RKO (cell line): ENCODE measurements around the gene VEGFB.

Experiments used
- DNase-seq: peaks from one replicate; pipeline ENCODE4 v3.0.0-alpha.2; 2016; ENCODE audit warnings: low spot score

Gene VEGFB, protein sequence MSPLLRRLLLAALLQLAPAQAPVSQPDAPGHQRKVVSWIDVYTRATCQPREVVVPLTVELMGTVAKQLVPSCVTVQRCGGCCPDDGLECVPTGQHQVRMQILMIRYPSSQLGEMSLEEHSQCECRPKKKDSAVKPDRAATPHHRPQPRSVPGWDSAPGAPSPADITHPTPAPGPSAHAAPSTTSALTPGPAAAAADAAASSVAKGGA

DNA sequence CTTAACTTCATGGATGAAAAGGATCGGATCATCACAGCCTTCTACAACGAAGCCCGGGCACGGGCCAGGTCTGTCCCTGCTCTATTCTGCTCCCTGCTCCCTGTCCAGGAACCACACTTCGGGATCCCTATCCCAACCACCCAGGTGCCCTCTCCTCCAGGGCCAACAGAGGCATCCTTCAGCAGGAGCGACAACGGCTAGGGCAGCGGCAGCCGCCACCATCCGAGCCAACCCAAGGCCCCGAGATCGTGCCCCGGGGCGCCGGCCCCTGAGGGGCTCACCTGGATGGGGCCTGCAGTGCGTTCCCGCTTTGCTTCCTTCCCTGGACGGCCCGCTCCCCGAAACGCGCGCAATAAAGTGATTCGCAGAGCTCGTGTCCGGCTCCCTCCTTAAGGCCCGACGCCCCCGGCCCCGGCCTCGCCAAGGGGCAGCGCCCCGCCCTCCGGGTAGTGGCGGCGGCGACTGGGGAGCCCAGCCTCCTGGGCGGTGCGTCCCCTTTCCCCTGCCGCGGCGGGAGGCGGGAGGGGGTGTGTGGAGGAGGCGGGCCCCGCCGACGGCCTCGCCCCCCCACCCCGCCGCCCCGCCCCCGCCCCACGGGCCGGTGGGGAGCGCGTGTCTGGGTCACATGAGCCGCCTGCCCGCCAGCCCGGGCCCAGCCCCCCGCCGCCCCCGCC lies at the start of gene VEGFB:
Gene VEGFB, plus strand, starts transcription at position 672 of the 674 bp plus-strand sequence. CDS start 250 bp downstream, outside the sequence.
- DNase-seq, result peak; percentile 59

- DNase-seq, result peak; percentile 83
Observed at GRCh38 chr11:64185175-64185692, 49.1 kb upstream of the VEGFB start.

DNA sequence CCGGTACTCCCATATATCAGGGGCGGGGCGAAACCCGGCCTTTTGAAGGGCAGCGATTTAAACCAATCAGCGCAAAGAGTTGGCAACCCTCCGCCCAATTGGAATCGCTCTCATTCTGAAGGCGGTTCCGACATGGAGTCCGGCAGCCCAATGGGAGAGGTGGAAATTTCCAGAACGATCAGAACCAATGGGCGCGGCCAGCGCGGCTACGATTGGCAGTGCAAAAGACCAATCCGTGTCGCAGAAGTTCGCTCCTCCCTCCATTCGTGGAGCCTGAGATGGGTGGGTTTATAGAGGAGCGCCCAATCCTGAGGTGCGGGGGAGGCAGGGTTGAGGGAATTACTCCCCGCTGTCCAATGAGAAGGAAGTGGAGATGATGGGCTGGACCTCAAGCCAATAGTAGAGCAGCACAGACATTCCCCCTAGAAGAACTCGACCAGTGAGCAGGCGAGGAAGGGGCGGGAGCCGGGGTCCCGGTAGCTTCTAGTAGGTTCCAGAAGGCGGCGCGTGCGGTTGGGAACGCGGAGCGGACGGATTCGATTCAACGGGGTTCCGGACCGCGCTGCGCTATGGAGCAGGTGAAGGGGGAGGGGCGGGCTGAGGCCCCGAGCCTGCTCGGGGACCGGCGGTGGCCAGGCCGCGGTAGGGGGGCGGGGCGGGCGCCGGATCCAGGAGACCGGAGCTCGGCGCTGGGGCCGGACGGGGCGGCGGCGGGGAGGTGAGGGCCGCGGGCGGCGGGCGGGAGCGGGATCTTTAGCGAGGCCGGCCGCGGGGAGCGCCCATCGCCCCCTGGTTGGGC lies 48.5 kb upstream of the VEGFB start, which contains the start of gene STIP1:
Gene STIP1, plus strand, starts transcription at position 479 of the 799 bp plus-strand sequence. Its CDS starts 91 bp downstream, at position 570.
- DNase-seq, result peak; percentile 100

DNA sequence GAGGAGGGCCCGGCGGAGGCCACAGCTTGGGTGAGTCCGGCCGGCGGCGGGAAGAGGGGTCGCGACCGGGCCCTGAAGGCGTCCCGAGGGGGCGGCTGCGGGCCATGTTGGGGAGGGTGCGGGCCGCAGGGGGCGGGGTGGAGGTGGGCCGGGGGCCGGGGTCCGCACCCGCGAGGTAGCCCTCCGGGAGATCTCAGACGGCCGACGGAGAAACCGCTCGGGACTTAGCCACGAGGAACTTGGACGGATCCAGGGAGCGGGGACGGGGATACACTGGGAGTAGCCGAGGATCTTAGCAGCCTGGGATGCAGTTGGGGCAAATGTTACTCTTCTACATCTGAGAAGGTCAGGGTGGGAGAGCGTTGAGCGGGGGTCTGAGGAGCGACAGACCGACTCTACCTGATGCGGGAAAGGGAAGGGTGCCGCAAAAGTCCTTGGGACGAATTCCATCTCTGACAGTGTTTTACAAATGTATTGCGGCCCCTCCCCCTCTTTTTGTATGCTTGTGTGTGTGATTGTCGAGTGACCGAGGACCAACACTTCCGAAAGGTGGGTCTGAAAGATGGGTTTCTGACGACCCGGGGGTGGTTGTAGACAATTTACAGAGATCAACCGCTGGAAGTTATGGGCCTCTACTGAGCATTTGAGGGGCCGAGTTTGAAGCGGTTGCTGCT lies 47.8 kb upstream of the VEGFB start:
- no peak for DNase-seq

DNA sequence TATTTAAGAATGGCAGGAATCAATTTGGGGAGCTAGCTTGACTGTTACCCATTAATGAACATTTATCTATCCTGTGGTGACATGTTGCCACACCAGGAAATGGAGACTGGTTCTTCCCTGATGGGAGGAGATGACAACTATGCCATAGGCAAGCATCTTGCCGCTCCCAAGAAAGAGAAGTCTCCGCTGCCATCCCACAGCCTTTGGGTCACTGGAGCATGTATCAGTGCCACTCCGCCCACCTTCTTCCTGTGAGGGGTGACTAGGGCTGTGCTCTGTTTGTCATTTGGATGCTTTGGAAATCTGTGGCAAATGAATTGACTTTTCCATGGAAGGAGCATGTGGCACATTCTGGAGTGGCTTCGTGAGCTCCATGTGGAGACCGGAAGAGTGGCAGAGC lies 42.0 kb upstream of the VEGFB start:
- DNase-seq, result no peak

DNA sequence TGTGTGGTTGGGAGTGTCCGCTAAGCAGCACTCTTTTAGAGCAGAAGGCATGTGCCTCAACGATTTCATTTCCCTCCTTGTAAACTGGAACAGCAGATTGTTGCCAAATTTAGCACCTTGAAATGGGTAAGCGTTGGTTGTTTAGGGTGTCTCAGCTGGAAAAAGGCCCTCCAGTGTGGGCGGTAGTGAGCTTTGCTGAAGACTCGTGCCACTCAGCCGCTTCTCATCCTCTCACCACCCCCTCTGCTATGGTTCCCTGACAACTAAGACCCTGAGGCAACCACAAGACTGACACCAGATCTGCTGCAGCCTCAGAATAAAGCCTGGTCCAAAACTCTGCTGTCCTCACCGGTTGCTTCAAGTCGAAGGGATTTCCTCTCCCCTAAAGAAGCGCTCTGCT lies 37.8 kb upstream of the VEGFB start:
- DNase-seq, result no peak

DNA sequence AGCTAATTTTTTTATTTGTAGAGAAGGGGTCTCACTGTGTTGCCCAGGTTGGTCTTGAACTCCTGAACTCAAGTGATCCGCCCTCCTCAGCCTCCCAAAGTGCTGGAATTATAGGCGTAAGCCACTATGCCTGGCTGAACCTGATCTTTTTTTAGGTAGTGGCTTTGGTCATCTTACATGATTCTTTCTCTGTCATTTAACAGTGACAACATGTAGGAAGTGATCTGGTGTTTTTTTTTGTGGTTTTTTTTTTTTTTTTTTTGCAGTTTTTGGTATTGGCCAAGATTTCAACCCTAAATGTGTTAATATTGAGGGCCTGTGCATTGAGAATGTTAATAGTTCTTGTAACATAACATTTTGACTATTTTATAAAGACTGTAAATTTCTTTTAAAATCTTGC lies 35.9 kb upstream of the VEGFB start:
- no peak for DNase-seq

DNA sequence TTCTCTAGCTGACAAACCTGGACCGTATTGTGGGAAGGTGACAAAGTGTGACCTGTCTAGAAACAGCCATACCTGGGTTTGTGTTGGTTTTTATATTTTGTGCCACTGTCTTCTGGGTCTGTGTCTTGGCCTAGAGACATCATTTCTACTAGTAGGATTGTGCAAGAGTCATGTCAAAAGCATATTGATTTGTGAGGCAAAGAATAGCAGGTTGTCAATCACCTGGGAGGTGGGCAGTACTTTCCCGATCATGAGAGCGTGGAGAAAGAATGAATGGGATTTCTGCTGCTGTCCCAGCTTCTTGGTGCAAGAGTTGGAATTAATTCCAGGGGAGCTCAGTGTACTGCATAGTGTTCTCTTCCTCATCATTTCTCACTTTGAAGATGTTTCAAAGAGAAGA lies 32.8 kb upstream of the VEGFB start:
- DNase-seq, result no peak

- DNase-seq, result no peak
Observed at GRCh38 chr11:64202992-64203391, 31.4 kb upstream of the VEGFB start.

DNA sequence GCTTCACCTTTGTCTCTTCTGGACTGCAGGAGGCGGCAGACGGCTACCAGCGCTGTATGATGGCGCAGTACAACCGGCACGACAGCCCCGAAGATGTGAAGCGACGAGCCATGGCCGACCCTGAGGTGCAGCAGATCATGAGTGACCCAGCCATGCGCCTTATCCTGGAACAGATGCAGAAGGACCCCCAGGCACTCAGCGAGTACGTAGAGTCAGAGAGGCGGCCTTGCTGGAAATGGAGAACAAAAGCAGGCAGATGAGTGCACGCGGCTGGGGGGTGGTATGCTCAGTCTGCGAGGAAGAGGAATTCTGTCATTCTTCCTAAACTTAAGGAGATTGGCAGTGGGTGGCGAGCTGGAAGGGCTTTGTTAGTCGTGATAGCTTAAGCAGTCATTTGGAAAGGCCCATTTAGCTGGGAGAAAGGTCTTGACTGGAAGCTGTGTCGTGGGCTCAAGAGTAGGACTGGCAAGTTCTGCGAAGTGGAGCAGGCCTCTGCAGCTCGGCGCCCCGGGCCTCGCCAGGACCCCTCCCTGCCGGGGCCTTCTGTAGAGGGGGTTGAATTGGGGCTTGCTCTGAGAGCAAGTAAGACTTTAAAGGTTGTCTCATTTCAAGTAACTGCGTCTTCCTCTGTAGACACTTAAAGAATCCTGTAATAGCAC lies 30.8 kb upstream of the VEGFB start:
- no peak for DNase-seq

DNA sequence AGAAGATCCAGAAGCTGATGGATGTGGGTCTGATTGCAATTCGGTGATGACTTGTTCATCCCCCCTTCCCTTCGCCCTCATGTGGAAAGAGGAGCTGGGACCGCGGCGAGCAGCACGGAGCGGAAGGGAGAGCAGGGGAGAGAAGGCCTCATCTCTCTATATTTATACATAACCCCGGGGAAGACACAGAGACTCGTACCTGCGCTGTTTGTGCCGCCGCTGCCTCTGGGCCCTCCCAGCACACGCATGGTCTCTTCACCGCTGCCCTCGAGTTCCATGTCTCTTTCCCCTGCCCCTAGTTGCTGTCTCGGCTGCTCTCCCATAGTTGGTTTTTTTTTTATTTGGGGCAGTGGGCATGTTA lies 30.3 kb upstream of the VEGFB start:
- DNase-seq, result no peak

DNA sequence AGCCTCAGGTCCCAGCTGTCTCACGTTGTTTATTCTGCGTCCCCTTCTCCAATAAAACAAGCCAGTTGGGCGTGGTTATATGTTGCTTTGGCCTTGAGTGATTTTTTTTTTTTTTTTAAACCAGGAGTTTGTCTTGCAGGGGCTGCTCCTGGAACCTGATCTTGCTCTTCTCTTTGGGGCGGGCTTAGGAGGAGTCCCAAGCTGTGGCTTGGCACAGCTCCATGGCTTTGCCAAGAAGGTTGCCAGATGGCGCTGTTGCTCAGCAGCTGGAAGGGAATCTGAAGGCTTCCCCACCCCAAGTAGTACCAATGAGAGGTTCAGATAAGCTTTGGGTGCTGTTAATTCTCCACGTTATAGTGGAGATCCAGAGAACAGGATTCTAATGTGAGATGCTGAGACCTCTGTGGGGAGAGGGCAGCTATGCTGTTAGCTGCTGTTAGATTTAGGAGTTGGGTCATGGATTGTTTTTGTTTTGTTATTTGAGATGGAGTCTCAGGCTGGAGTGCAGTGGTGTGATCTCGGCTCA lies 29.9 kb upstream of the VEGFB start:
- DNase-seq, result peak; percentile 90

- no peak for DNase-seq
Observed at GRCh38 chr11:64206457-64207255, 27.7 kb upstream of the VEGFB start, which contains the start of gene FERMT3. Gene FERMT3, plus strand, starts transcription at chr11:64206721. Its CDS starts 644 bp downstream, at chr11:64207365.

- peak; percentile 76 for DNase-seq
Observed at GRCh38 chr11:64207256-64208085, 26.9 kb upstream of the VEGFB start.

DNA sequence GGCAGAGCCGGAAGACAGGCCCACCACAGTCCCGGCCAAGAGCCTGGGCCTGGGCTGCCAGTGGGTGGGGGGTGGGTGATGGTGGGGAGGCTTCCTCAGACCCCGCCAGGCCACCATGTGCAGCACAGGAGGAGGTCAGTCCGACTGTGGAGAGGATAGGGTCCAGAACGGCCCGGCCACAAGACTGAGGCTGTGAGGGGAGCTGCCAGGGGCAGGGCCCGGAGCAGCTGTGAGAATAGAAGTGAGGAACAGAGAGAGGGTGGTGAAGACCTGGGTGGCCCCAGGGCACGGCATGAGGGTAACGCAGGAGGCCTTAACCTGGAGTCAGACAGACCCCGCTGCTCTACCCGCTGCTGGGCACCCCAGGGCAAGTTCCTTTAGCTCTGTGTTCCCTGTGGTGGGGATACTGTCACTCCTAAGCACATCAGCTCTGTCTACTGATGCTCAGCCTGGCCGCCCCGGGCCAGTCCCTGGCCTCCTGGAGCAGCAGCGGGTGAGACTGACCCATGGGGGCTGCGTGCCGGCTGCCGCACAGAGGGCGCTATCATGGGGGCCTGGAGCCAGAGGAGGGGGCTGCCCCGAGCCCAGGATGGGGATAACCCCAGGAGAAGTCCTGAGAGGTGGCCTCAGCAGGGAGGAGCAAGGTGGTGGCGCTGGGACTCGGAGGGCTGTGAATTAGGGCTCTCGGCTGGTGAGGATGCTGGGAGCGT lies 26.1 kb upstream of the VEGFB start:
- DNase-seq, result no peak

DNA sequence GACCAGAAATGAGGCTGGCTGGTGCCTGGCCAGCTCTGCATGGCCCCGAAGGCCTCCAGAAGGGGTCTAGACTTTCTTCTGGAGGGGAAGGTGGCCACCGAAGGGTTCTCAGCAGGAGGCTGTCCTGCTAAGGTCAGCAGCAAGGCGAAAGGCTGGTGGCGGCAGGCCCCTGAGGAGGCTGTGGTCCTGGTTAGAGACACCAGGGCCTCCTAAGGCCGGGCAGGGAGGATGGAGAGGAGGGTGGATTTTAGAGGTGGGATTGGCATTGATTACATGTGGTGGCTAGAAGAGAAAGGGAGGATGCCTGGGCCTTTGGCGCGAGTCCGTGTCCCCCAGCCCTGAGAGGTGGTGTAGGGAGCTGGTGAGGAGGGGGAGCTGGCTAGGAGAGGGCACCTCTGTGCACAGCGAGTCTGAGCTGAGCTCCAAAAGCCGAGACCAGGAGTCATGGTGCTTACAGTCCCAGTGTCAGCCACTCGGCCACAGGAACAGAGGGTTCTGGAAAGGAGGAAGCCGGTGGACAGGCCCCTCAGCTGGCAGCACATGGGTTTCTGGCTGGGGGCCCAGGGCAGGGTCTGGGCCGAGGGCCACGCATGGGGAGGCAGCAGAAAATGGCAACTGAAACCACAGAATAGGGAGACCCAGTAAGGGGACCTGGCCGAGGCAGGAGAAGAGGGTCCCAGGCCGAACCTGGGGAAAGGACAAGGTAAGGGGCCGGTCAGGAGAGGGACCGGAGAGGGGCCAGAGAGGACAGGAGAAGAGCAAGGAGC lies 25.4 kb upstream of the VEGFB start:
- no peak for DNase-seq

GRCh38 chr11:64209563-64209843 lies 24.9 kb upstream of the VEGFB start:
- DNase-seq, result no peak

- no peak for DNase-seq
Observed at GRCh38 chr11:64210301-64211020, 23.9 kb upstream of the VEGFB start.
